NCI-H1694 treated with DMSO at 0.1 percent for 48 hours (cell line): ENCODE measurements around the gene DNMT3L.
"Not testable (repeated sequence)": the region's sequence is repeated elsewhere in the genome, so short reads cannot be mapped to it uniquely, and the experiment has no call there.

ENCODE experiments used
- DNase-seq: peaks from one replicate; lab custom pipeline; 2025; lab: John Stamatoyannopoulos, UW

The DNMT3L gene

DNA sequence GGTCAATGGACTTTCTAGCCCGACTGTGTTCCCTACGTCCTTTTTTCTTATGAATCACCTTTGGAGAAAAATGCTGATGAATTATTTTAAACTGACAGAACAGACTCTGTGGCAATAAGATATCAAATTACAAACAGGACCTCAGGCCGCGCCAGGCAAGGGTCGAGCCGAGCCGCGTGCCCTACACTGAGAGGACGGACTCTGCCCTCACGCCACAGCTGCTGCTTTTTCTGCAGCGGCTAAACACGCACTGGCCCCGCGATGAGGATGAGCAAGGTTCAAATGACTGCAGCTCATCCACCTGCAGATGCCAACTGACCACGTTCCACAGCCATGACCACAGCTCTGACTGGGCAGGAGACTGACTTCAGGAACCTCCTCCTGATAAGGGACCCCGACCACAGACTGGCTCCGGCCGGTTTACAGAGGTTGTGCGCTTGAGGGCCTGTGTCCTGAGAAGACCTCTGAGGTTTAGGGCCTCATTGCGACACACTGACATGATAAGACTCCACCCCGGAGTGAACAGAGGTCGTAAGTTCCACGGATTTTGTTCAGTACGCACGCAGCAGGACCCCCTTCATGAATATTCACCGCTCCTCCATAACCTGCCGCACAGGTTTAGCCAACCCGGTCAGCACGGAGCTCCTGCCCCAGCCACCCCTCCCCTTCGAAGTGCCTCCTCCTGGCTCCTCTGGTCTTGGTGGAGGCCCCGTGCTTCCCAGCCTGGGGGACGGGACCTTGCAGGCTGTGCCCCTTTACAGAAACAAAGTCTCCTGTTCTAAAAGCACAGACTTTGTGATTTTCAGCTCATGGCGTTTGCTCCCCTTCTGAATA is 12.3 kb downstream of the DNMT3L start:
- DNase-seq = not testable (repeated sequence)

DNA sequence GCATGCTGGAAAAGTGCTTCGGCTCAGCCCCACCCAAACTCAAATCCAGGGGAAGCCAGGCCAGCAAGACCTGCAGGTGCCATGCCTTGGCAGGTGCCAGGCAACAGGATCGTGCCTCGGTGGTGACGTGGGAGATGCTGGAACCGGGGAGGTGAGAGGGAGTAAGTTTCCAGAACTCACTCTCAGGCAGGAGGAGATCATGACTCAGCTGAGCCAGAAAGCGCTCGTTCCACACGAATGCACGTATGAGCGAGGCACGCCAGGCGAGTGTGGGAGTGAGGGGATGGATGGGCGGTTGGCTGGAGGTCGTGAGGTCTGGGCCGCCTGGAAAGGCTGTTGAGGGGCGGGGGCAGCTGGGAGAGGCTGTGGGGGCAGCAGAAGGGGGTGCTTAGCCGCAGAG is 13.8 kb downstream of the DNMT3L start:
- not testable (repeated sequence) for DNase-seq

GRCh38 chr21:44243980-44244379 is 17.7 kb downstream of the DNMT3L start:
- not testable (repeated sequence) for DNase-seq

GRCh38 chr21:44241281-44241680 is 20.4 kb downstream of the DNMT3L start:
- DNase-seq = not testable (repeated sequence)

DNA sequence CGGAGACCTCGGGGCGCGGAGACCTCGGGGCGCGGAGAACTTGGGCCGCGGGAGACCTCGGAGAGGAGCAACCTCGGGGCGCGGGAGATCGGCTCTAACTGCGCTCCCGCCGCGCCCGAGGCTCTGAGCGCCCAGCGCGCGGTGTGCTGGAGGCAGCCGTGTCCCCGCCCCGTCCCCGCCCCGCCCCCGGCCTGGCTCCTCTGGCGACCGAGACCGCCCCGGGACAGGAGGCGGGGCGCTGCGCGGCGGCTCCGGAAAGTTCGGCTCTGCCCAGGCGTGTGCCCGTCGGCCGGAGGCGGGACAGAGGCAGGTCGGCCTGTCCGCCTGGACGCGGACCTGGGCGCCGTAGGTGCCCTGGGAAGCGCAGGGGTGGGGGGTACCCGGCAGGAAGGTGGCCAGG is 20.9 kb downstream of the DNMT3L start, which contains the start of gene ICOSLG:
ICOSLG (minus strand) TSS at position 102 of the 400 bp plus-strand sequence. CDS start 126 bp downstream, outside the sequence.
- not testable (repeated sequence) for DNase-seq

- DNase-seq = not testable (repeated sequence)
Observed at GRCh38 chr21:44240353-44240752, 21.3 kb downstream of the DNMT3L start.

DNA sequence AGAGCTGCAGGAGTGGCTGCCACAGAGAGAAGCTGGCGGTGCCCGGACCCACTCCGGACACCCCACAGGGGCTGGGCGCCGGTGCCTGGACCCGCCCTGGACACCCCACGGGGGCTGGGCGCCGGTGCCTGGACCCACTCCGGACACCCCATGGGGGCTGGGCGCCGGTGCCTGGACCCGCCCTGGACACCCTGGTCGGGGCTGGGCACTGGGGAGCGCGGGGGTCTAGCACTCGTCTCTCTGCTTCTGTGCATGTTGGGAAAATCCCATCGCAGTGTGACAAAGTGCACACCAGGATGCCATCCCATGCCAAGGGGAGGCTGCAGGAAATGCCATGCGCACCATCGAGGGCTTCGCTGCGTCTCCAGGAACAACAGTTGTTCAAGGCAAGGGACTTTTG is 32.1 kb downstream of the DNMT3L start:
- not testable (repeated sequence) for DNase-seq

DNA sequence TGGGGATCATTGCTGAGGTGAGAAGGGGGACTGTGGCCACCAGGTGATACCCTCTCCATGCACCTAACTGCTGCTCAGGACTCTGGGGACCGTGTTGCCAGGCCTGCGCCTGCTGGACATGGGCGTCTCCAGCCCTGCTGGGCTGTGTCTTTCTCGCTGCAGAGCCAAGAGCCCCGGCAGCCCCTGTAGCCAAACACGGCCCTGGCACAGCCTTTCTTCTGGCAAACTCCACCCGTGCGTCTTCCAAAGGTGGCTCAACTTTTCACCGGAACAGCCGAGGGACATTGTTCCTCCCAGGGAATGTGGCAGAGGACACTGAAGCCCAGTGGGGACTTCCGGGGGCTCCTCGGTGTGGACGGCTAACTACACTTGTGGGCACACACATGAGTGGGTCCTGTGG is 33.6 kb downstream of the DNMT3L start:
- not testable (repeated sequence) for DNase-seq

GRCh38 chr21:44227614-44228013 is 34.1 kb downstream of the DNMT3L start:
- DNase-seq = not testable (repeated sequence)

- not testable (repeated sequence) for DNase-seq
Observed at GRCh38 chr21:44225605-44226004, 36.1 kb downstream of the DNMT3L start.

GRCh38 chr21:44223334-44223733 is 38.4 kb downstream of the DNMT3L start:
- DNase-seq = not testable (repeated sequence)

GRCh38 chr21:44220674-44221073 is 41.0 kb downstream of the DNMT3L start:
- not testable (repeated sequence) for DNase-seq

- not testable (repeated sequence) for DNase-seq
Observed at GRCh38 chr21:44218461-44218860, 43.2 kb downstream of the DNMT3L start.

DNA sequence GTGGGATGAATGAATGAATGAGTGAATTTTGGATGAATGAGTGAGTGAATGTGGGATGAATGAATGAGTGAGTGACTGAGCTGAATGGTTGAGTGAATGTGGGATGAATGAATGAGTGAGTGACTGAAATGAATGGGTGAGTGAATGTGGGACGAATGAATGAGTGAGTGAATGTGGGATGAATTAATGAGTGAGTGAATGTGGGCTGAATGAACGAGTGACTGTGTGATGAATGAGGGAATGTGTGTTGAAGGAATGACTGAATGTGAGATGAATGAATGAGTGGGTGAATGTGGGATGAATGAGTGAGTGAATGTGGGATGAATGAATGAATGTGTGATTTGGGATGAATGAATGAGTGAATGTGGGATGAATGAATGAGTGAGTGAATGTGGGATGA is 49.7 kb downstream of the DNMT3L start:
- not testable (repeated sequence) for DNase-seq

- DNase-seq = not testable (repeated sequence)
Observed at GRCh38 chr21:44211574-44211973, 50.1 kb downstream of the DNMT3L start.

DNA sequence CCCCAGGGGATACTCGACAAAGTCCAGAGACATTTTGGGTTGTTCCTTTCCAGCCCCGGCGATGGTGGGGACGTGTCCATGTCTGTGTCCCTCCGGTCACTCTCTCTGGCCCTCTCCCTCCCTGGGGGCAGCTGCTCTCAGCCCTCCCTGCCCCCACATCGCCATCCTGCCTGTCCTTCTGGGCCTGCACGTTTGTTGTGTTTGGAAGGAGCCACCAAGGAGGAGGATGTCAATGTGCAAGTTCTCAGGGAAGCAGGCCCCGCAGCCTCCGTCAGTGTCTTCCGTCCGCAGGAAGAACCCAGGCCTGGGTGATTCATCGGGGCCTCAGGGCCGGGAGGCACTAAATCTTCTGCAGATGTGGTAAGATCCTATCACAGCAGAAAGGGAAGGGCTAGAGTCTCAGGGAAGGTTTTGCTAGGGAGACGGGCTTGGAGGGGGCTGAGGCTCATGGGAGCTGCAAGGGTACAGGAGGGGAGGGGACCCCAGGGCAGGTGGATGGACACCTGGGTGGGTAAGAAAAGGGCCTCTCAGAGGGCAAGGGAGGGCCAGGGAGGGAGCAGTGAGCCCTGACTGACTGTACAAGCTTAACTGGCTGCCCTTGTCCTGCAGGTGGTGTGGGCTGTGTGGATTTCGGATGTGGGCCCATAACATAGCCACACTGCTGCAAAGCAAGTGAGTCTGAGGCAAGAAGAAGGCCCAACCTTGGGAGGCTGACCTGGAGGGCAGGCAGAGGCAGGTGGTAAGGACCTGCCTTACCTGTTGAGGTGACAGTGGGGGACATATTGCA is 53.6 kb downstream of the DNMT3L start:
- not testable (repeated sequence) for DNase-seq

GRCh38 chr21:44206698-44207676 is 54.7 kb downstream of the DNMT3L start:
- not testable (repeated sequence) for DNase-seq

DNA sequence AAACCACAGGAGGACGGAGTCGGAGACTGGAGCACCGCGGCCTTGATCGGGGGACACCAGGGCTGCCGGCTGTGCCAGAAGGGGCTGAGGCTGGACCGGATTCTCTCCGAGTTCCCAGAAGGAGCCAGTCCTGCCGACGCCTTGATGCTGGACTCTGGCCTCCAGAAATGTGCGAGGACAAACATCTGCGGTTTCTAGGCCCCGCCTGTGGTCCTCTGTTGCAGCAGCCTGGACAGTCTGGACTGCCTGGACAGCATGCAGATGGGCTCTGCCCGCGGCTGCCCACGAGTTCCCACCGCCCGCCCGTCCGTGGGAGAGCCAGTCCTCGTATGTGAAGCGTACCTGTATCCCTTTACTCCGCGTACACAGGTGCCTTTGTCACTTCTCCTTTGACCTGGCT is 55.5 kb downstream of the DNMT3L start:
- not testable (repeated sequence) for DNase-seq

- not testable (repeated sequence) for DNase-seq
Observed at GRCh38 chr21:44202590-44203299, 59.0 kb downstream of the DNMT3L start.

DNA sequence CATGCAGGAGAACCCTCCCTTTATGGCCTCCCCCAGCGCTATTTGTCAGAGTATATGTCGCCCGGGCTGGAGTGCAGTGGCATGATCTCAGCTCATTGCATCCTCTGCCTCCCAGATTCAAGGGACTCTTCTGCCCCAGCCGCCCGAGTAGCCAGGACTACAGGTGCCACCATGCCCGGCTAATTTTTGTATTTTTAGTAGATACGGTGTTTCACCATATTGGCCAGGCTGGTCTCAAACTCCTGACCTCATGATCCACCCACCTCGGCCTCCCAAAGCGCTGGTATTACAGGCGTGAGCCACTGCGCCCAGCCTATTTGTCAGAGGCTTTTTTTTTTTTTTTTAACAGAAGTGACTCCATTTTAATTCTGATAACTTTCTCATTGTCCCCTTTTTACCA is 61.7 kb downstream of the DNMT3L start:
- DNase-seq = not testable (repeated sequence)

DNA sequence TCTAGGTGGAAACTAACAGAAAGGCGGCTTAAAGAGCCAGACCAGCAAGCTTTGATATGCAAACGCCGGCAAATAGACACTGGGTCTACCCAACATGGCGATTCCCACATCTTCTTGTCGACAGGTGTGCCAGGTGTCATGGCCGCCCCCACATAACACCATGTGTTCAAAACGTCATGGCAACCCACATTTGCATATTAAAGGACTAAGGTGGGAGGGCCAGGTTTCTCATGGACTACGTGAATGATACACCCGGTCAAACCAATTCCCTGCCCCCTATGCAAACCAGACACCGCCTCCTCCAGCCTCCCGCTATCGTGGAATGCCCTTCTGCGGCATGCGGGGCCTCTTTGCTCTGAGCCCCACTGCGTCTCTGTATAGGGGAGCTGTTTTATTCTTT is 62.2 kb downstream of the DNMT3L start:
- DNase-seq = no peak
